Neural crest cell (in vitro differentiated cells): Measurements from ENCODE around the gene ZFP1. TPM values are rescaled to one million over a fixed set of nuclear protein-coding genes. Genes with fewer than 3 reads are reported as not detected.

Experiments
- DNase-seq: peaks from one replicate; pipeline ENCODE4 v3.0.0; 2021; ENCODE audit warnings: low read depth, mixed read lengths, low spot score
- H3K27ac Mint-ChIP-seq: one replicate; pipeline ENCODE4 v1.8.0; 2021; ENCODE audit warnings: mild to moderate bottlenecking, mixed read lengths; ENCODE audit not compliant: unreplicated experiment
- H3K27me3 Mint-ChIP-seq: 2 replicates; pipeline ENCODE4 v1.8.0; 2021; ENCODE audit warnings: low read depth, mild to moderate bottlenecking, mixed read lengths
- H3K36me3 Mint-ChIP-seq: 2 replicates; pipeline ENCODE4 v1.8.0; 2021; ENCODE audit warnings: low read depth, mild to moderate bottlenecking, mixed read lengths
- H3K4me1 Mint-ChIP-seq: 2 replicates; pipeline ENCODE4 v1.8.0; 2021; ENCODE audit warnings: mixed read lengths
- H3K4me3 Mint-ChIP-seq: one replicate; pipeline ENCODE4 v1.8.0; 2021; ENCODE audit warnings: mild to moderate bottlenecking, mixed read lengths
- H3K9me3 Mint-ChIP-seq: 2 replicates; pipeline ENCODE4 v1.8.0; 2021; ENCODE audit warnings: mixed read lengths
- CTCF ChIP-seq: fragments of 200-600 bp; sonication (generic); conservative IDR thresholded peaks from 2 replicates; pipeline ENCODE4 v1.5.0; 2021; ENCODE audit warnings: antibody characterized with exemption, mild to moderate bottlenecking
- total RNA-seq: library from RNA; stranded (reverse); gene quantifications from 2 replicates; pipeline ENCODE4 v1.2.1, GENCODE V29; 2021

Gene ZFP1
- total RNA-seq, 1 donor from 2014 or later, result 22.9 TPM

- TF ChIP-seq CTCF, result no peak
- Mint-ChIP-seq H3K27me3 (no peaks in the 10 kb centered on the region), H3K27ac (no peak overlapping the region), H3K9me3 (peaks cover 22% of the 10 kb centered on the region), H3K4me1 (peaks cover 10% of the 10 kb centered on the region), H3K4me3 (no peak overlapping the region), H3K36me3 (peaks cover 54% of the 10 kb centered on the region)
- no peak for DNase-seq
These were observed 3.5 kb downstream of the ZFP1 start for GRCh38 chr16:75151798-75152197.

DNA sequence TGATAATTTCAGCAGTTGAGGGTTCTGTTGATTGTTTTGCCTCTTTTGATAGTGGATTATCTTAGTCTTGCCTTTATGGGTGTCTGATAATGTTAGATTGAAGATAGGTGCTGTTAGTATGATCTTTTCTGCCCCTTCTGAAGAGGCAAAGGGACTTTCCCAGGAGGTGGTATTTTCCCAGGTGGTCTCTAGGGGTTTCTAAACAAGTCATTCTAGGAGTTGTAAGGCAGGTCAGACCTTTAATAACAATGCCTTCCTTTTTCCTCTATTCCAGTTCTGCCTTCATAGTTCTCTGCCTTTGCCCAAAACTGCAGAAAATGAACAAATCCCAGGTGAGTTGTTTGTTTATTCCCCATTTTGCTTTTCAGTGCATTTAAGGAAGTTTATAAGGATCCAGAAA lies 4.3 kb downstream of the ZFP1 start:
- peaks cover 24% of the 10 kb centered on the region for H3K9me3 Mint-ChIP-seq
- peak overlapping the region; percentile 44 for H3K4me3 Mint-ChIP-seq
- no peak overlapping the region for H3K27ac Mint-ChIP-seq
- H3K4me1 Mint-ChIP-seq, result peaks cover 8% of the 10 kb centered on the region
- no peak for DNase-seq
- TF ChIP-seq CTCF, result no peak
- peaks cover 61% of the 10 kb centered on the region for H3K36me3 Mint-ChIP-seq
- H3K27me3 Mint-ChIP-seq, result no peaks in the 10 kb centered on the region

GRCh38 chr16:75160386-75160785 lies 12.1 kb downstream of the ZFP1 start:
- TF ChIP-seq CTCF, result no peak
- Mint-ChIP-seq H3K27me3 (no peaks in the 10 kb centered on the region), H3K9me3 (peaks cover 22% of the 10 kb centered on the region), H3K27ac (no peak overlapping the region), H3K4me1 (no peaks in the 10 kb centered on the region), H3K36me3 (peaks cover 74% of the 10 kb centered on the region), H3K4me3 (no peak overlapping the region)
- DNase-seq, result no peak

- no peak overlapping the region for H3K27ac Mint-ChIP-seq
- H3K4me1 Mint-ChIP-seq, result no peaks in the 10 kb centered on the region
- peaks cover 93% of the 10 kb centered on the region for H3K36me3 Mint-ChIP-seq
- no peak for TF ChIP-seq CTCF
- H3K27me3 Mint-ChIP-seq, result no peaks in the 10 kb centered on the region
- H3K4me3 Mint-ChIP-seq, result no peak overlapping the region
- peaks cover 43% of the 10 kb centered on the region for H3K9me3 Mint-ChIP-seq
- DNase-seq, result no peak
These were observed 21.6 kb downstream of the ZFP1 start for GRCh38 chr16:75169899-75170405.

DNA sequence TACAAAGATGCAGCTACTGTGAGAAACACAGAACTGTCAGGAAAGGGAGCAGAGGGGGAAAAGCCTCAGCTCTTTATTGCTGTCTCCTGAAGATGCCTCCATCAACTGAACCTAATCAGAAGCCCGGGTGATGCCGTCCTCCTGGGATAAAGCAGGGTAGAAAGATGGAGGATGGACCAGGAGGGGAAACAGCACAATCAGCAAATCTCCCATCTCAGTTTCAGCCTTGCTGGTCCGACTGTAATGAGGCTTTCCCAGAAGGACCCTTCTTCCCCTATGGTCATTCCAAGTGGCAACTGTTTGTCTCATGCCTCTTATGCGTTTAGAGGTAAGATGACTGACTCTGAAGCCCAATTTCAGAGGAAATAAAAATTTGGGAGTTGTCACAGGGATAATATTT lies 24.3 kb downstream of the ZFP1 start:
- Mint-ChIP-seq H3K9me3 (peaks cover 51% of the 10 kb centered on the region), H3K27me3 (no peaks in the 10 kb centered on the region), H3K27ac (no peak overlapping the region), H3K4me1 (no peaks in the 10 kb centered on the region), H3K36me3 (peaks cover 78% of the 10 kb centered on the region), H3K4me3 (no peak overlapping the region)
- no peak for TF ChIP-seq CTCF
- DNase-seq, result no peak

- H3K4me3 Mint-ChIP-seq, result no peak overlapping the region
- peaks cover 49% of the 10 kb centered on the region for H3K9me3 Mint-ChIP-seq
- no peak overlapping the region for H3K27ac Mint-ChIP-seq
- TF ChIP-seq CTCF, result no peak
- H3K4me1 Mint-ChIP-seq, result no peaks in the 10 kb centered on the region
- no peak for DNase-seq
- H3K27me3 Mint-ChIP-seq, result no peaks in the 10 kb centered on the region
- H3K36me3 Mint-ChIP-seq, result peaks cover 60% of the 10 kb centered on the region
These were observed 26.8 kb downstream of the ZFP1 start for GRCh38 chr16:75175074-75175473.
